Skeletal muscle tissue (tissue), 4 donors: ENCODE measurements around the gene TBCD. TPM values are rescaled to one million over a fixed set of nuclear protein-coding genes. Genes with fewer than 3 reads are reported as not detected.

Experiments
- H3K27ac ChIP-seq: one replicate; pipeline ENCODE4 v1.7.0; 2013; ENCODE audit warnings: mild to moderate bottlenecking, low read depth, low read length, inconsistent platforms
- H3K27me3 ChIP-seq, 3 donors: one replicate each; pipeline ENCODE4 v1.7.0; 2013; ENCODE audit warnings: low read length in 3 of 3; ENCODE audit not compliant: control insufficient read depth in 3 of 3, insufficient read depth in 3 of 3
- H3K36me3 ChIP-seq, 3 donors: one replicate each; pipeline ENCODE4 v1.7.0; 2013; ENCODE audit warnings: low read length in 3 of 3; ENCODE audit not compliant: control insufficient read depth in 3 of 3, insufficient read depth in 3 of 3
- H3K4me1 ChIP-seq, 3 donors: one replicate each; pipeline ENCODE4 v1.7.0; 2013; ENCODE audit warnings: low read length in 3 of 3, mild to moderate bottlenecking in 3 of 3; ENCODE audit not compliant: control insufficient read depth in 3 of 3, insufficient read depth in 3 of 3
- H3K4me3 ChIP-seq, 3 donors: one replicate each; pipeline ENCODE4 v1.7.0; 2013; ENCODE audit warnings: low read length in 3 of 3
- H3K9ac ChIP-seq, 3 donors: one replicate each; pipeline ENCODE4 v1.7.0; 2013; ENCODE audit warnings: low read length in 3 of 3, mild to moderate bottlenecking in 3 of 3, moderate library complexity in 2 of 3, low read depth in 1 of 3
- H3K9me3 ChIP-seq, 3 donors: one replicate each; pipeline ENCODE4 v1.7.0; 2013; ENCODE audit warnings: low read length in 3 of 3; ENCODE audit not compliant: control insufficient read depth in 3 of 3
- total RNA-seq: library from RNA; depleted of rRNA; stranded (reverse); fragments of >200 nt; gene quantifications from one replicate; pipeline ENCODE4 v1.2.3, GENCODE V29; 2014
- donor health status: Osteomylitis.

Gene TBCD
- total RNA-seq, 1 donor from 2014 or later: 27.1 TPM

GRCh38 chr17:82896071-82897000 is 144.5 kb downstream of the TBCD start:
- Histone ChIP-seq H3K9ac (no peak overlapping the region), H3K27me3 (no peaks in the 10 kb centered on the region), H3K4me1 (peaks cover 12 to 21% (median 19%) of the 10 kb centered on the region in 3 donors), H3K4me3 (no peak overlapping the region), H3K9me3 (no peaks in the 10 kb centered on the region), H3K27ac (no peak overlapping the region), H3K36me3 (peaks cover 0 to 14% (median 9%) of the 10 kb centered on the region in 3 donors)

- Histone ChIP-seq H3K27me3 (no peaks in the 10 kb centered on the region), H3K4me3 (no peak overlapping the region), H3K36me3 (peaks cover 0 to 12% (median 12%) of the 10 kb centered on the region in 3 donors), H3K9me3 (no peaks in the 10 kb centered on the region), H3K27ac (no peak overlapping the region), H3K9ac (no peak overlapping the region), H3K4me1 (peaks cover 12 to 18% (median 14%) of the 10 kb centered on the region in 3 donors)
Measured at GRCh38 chr17:82897514-82898249, 145.8 kb downstream of the TBCD start.

- Histone ChIP-seq H3K4me1 (peaks cover 2 to 10% (median 5%) of the 10 kb centered on the region in 3 donors), H3K36me3 (peaks cover 4 to 19% (median 13%) of the 10 kb centered on the region in 3 donors), H3K9me3 (no peaks in the 10 kb centered on the region), H3K9ac (no peak overlapping the region), H3K27ac (no peak overlapping the region), H3K27me3 (no peaks in the 10 kb centered on the region), H3K4me3 (no peak overlapping the region)
Measured at GRCh38 chr17:82898976-82899514, 147.2 kb downstream of the TBCD start.

- Histone ChIP-seq H3K9me3 (no peaks in the 10 kb centered on the region), H3K27me3 (no peaks in the 10 kb centered on the region), H3K27ac (no peak overlapping the region), H3K9ac (no peak overlapping the region), H3K4me1 (peaks cover 1 to 10% (median 2%) of the 10 kb centered on the region in 3 donors), H3K36me3 (peaks cover 5 to 22% (median 21%) of the 10 kb centered on the region in 3 donors), H3K4me3 (peak overlapping the region in 1 of 3 donors; percentile 44)
Measured at GRCh38 chr17:82899941-82900340, 148.1 kb downstream of the TBCD start.

GRCh38 chr17:82900741-82901140 is 148.9 kb downstream of the TBCD start:
- peaks cover 10 to 22% (median 20%) of the 10 kb centered on the region in 3 donors for H3K36me3 ChIP-seq
- H3K4me3 ChIP-seq: peak overlapping the region in 2 of 3 donors; percentile 15 to 35

GRCh38 chr17:82901356-82901755 is 149.5 kb downstream of the TBCD start:
- peak overlapping the region in 2 of 3 donors; percentile 15 to 35 for H3K4me3 ChIP-seq
- H3K9ac ChIP-seq: no peak overlapping the region
- peaks cover 15 to 28% (median 26%) of the 10 kb centered on the region in 3 donors for H3K36me3 ChIP-seq
- H3K27ac ChIP-seq: no peak overlapping the region
- no peaks in the 10 kb centered on the region for H3K27me3 ChIP-seq
- H3K4me1 ChIP-seq: peaks cover 0 to 10% (median 2%) of the 10 kb centered on the region in 3 donors
- H3K9me3 ChIP-seq: no peaks in the 10 kb centered on the region

More at GRCh38 chr17:82900741-82901140, 148.9 kb downstream of the TBCD start:
- Histone ChIP-seq H3K9ac (no peak overlapping the region), H3K27ac (no peak overlapping the region), H3K27me3 (no peaks in the 10 kb centered on the region), H3K4me1 (peaks cover 0 to 10% (median 2%) of the 10 kb centered on the region in 3 donors), H3K9me3 (no peaks in the 10 kb centered on the region)

GRCh38 chr17:82901856-82902255 is 150.0 kb downstream of the TBCD start:
- Histone ChIP-seq H3K9me3 (no peaks in the 10 kb centered on the region), H3K27ac (no peak overlapping the region), H3K4me3 (no peak overlapping the region), H3K36me3 (peaks cover 15 to 31% (median 31%) of the 10 kb centered on the region in 3 donors), H3K9ac (no peak overlapping the region), H3K4me1 (peaks cover 0 to 10% (median 2%) of the 10 kb centered on the region in 3 donors), H3K27me3 (no peaks in the 10 kb centered on the region)

- Histone ChIP-seq H3K36me3 (peaks cover 21 to 41% (median 36%) of the 10 kb centered on the region in 3 donors), H3K27me3 (no peaks in the 10 kb centered on the region), H3K4me1 (peaks cover 0 to 10% (median 2%) of the 10 kb centered on the region in 3 donors), H3K9ac (no peak overlapping the region), H3K27ac (no peak overlapping the region), H3K9me3 (no peaks in the 10 kb centered on the region), H3K4me3 (no peak overlapping the region)
Measured at GRCh38 chr17:82902972-82903874, 151.4 kb downstream of the TBCD start.

- H3K4me1 ChIP-seq: peaks cover 0 to 8% (median 2%) of the 10 kb centered on the region in 3 donors
- H3K9me3 ChIP-seq: no peaks in the 10 kb centered on the region
- H3K27me3 ChIP-seq: no peaks in the 10 kb centered on the region
- no peak overlapping the region for H3K4me3 ChIP-seq
- H3K27ac ChIP-seq: no peak overlapping the region
- H3K36me3 ChIP-seq: peaks cover 21 to 36% (median 34%) of the 10 kb centered on the region in 3 donors
- no peak overlapping the region for H3K9ac ChIP-seq
Measured at GRCh38 chr17:82905130-82905529, 153.3 kb downstream of the TBCD start.
